HG03196 (cell line): ENCODE results near the gene PFN1.

Experiments used
- ATAC-seq: cut with Tn5 transposase; IDR thresholded peaks from one replicate; pipeline ENCODE4 v1.9.1; 2021; ENCODE audit not compliant: unreplicated experiment

The PFN1 gene

DNA sequence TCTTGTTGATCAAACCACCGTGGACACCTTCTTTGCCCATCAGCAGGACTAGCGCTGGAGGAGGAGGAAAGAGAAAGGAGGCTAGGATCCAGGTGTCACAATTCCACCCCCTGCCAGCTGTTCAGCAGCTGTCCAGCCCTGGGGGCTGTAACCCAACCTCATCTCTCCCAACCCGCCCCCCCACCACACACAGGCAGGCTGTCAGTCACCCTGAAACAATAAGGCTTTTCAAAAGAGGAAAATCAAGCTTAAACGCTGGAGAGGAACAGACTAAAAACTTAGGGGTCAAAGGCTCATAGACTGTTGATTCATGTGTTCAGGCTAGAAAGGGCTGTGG, 2.4 kb downstream of the PFN1 start:
- no peak for ATAC-seq

DNA sequence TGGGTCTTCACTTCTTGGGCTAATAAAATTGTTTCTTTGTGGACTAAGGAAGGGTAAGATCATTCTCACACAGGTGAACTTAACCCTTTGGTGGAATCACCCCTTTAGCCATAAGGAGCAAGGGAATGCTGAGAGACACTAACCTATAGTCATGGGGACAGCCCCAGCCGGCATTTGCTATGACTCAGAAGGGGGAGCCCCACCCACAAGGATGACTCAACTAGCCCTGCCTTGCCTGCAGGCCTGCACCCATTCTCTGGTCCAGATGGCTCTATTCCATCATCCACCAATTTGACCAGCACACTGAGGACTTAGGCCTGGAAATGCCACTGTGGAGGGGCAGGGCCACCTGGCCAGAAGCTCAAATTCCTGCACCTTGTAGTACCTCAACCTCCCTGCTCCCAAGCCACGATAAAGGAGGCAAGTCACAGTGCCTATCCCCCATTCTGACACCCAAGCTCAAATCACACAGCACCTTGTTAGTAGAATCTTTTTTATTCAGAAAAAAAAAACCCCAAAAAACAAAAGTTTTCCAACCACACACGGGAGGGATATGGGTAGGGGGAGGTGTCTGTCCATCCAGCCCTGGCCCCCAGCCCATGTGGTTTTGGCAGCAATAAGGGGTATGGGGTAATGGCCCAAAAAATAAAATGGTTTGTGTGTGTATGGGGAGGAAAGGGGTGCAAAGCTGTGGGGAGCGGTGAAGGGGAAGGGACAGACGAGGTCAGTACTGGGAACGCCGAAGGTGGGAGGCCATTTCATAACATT, 3.0 kb downstream of the PFN1 start:
- peak; percentile 21 for ATAC-seq

DNA sequence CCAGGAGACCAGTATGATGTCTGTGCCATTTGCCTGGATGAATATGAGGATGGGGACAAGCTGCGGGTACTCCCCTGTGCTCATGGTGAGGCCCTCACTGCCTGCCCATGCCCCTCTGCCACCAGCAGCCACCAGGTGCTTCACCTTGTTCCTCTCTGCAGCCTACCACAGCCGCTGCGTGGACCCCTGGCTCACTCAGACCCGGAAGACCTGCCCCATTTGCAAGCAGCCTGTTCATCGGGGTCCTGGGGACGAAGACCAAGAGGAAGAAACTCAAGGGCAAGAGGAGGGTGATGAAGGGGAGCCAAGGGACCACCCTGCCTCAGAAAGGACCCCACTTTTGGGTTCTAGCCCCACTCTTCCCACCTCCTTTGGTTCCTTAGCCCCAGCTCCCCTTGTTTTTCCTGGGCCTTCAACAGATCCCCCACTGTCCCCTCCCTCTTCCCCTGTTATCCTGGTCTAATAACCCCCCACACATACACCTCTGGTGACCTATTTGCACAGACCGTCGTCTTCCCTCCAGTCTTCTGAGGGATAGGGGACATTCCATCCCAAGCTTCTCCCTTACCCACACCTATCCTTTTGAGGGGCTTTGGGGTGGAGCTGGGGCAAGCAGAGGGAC, 3.7 kb downstream of the PFN1 start:
- ATAC-seq, result no peak

DNA sequence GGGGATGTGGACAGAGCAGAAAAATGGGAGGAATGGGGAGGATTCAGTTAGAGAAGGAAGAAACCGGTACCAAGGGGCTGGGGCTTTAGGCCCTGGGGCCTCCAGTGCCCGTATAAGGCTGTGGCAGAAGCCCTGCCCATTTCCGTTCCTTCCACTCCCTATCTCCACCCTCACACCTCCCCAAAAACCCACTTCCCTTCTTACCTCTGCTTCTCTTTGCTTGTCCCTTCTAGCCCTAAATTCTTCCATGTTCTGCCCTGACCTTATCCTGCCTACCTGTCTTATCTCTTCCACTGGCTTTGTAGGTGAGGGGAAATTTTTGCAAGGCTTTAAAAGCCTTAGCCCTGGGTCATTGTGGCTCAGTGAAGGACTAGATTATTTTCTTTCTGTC, 4.2 kb downstream of the PFN1 start:
- ATAC-seq, result no peak

DNA sequence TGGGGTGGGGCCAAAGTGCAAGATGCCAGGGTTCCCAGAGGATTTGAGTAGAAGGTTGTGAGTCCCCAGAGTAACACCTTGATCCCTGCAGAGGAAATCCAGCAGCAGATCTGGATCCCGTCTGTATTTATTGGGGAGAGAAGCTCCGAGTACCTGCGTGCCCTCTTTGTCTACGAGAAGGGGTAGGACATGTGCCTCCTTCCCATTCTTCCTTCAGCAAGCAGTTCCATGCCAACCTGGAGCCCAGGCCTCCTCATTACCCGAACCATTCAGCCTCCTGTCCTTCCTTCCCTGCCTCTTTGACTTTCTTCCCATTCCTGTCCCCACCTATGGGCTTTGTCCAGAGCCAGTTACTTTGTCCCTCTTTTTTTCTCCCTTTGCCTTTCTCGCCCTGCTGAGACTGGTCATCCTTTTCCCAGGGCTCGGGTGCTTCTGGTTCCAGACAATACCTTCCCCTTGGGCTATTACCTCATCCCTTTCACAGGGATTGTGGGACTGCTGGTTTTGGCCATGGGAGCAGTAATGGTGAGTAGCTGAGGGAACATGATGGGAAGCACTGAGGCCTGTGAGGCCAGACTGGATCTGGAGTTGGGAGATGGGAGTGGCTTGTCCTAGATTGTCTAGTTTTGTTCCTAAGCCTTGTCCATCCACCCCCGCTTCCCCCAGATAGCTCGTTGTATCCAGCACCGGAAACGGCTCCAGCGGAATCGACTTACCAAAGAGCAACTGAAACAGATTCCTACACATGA, 5.4 kb downstream of the PFN1 start:
- no peak for ATAC-seq

DNA sequence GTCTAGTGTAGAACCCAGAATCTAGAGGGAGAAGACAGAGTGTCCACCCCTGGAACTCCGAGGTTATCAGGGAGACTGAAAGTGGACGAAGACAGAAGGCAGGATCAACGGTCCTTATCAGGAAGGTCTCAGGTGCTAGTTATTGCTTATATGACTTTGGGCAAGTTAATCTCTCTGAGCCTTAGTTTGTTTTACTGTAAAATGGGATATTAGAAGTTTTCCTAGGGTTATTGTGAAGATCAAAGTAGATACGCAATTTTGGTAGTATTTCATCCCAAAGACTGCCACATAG, 7.1 kb downstream of the PFN1 start:
- ATAC-seq, result no peak

DNA sequence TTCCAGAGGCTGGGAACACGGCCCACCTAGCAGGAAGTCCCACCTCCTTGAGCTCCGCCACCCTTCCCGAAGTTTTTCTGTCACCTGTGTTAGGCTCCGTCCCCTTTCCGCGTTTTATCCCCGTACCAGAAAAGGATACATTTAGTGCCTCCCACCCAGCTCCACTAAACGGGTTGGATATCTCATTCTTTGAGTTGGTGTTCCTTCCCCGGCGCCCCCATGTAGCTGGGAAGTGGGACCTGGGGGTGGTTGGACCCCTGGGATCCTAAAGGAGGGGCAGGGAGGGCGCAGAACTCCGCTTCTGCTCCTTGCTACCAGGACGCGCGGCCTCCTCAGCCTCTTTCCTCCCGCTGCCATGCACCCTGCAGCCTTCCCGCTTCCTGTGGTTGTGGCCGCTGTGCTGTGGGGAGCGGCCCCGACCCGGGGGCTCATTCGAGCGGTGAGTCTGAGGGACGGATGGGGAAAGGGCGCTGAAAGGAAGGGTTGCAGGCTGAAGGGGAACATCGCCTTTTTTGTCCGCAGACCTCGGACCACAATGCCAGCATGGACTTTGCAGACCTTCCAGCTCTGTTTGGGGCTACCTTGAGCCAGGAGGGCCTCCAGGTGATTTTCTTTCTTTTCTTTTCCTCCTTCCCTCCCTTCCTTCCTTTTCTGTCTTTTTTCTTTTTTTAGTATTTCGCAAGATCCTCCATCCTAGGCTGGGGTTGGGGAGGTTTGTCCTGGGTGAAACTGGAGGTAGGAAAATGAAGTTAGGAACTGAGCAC, 7.6 kb downstream of the PFN1 start:
- ATAC-seq, result no peak

DNA sequence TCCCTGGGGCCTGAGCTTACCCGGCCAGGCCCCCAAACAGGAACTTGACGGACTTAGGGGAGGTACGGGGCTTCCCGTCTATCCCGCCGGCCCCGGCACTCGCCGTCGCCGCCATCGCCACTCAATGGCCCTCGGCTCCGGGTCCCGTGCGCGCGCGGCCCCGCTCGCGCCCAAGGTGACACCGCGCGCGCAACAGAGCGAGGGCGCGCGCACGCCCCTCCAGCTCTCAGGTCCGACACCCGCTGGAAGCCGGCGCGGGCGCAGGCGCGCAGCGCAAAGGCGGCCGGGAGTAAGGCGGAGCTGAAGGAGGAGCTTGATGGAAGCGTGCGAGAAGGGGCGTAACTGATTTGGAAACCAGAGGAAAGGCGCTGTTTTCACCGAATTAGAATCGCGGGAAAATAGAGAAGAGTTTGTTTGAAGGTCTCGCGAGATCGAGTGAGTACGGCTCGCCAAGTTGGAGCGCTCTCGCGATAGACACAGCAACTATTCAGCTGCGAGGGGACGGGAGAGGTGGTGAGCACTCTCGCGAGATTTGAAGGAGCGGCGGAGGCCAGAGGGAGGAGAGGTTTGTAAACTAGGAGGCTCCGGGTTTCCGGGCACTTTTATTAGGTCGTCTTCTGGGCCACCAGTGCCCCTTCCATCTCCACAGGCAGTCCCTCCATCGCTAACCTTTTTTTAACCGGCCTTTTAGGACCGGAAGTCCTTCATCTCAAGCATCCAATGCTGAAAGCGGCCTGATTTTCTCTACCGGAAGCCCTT, 8.4 kb downstream of the PFN1 start, which contains the start of the genes RNF167 and SLC25A11:
RNF167 (plus strand) TSS at position 473 of the 759 bp plus-strand sequence. CDS start 642 bp downstream, outside the sequence.
SLC25A11 (minus strand) TSS at position 251 of the 759 bp plus-strand sequence; CDS start at position 115, 136 bp downstream.
- ATAC-seq, result peak; percentile 72

DNA sequence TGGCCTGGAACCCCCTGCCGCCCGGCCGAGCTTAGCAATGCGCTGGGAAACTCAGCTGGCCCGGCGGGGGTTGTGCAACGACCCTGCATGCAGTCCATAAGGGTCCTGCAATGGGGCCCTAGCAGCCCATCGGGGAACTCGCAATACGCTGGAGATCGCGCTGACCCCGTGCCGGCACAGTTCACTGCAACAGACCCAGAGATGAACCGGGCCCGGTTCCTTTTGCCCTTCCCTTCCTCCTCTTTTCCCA, 8.9 kb downstream of the PFN1 start:
- peak; percentile 6 for ATAC-seq

DNA sequence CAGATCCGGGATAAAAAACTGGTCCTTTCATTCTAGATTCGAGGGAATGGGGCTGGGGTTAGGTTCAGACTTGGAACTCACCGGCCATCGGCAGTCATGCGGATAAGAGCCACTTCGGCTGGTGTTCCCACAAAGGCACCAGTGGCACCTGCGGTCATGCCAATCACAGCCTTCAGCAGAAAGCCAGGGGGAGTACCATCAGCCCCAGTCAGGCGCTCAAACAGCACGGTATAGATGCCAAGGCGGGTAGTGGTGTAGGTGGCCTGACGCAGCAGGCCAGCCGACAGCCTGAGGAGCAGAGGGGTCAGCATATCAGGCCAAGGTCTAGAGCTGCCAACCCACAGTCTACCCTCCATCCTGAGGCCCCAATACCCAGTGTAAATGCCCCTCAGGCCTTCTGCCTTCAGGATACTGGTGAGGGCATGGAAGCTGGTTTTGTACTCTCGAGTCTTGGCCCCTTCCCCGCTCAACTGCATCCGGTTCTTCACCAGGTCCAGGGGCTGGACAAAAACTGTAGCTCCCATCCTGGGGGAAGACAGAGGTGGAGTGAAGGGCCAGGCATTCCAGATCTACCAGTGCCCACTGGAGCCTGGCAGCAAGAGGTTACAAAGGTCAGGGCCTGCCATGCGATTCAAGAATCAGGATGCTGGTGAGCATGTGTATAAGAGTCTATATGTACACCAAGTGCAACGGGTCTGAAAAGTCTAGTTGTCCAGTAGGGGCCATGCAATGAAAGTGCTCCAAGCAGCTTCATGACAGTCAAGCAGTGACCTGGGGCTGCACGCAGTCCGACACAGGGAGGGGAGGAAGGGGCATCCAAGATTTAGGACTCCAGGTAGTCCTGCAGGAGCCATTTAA, 9.4 kb downstream of the PFN1 start:
- ATAC-seq, result no peak

DNA sequence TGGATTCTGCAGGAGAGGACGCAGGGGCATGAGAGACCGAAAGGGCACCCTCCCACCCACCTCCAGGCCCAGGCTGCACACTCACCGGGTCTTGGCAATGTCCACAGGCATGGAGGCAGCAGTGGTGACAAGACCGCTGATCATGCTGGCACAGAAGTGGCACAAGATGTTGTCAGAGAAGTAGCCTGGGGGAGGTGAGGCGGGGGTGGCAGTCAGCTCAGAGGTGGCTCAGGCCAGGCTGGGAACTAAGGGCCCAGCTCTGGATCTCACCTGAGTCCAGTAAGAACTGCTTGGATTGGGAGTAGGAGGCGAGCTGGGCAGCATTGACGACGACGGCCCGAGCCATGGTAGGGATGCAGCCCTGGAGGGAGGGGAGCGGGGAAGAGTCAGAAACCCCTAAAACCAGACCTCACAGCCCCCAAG, 10.2 kb downstream of the PFN1 start:
- ATAC-seq, result no peak

DNA sequence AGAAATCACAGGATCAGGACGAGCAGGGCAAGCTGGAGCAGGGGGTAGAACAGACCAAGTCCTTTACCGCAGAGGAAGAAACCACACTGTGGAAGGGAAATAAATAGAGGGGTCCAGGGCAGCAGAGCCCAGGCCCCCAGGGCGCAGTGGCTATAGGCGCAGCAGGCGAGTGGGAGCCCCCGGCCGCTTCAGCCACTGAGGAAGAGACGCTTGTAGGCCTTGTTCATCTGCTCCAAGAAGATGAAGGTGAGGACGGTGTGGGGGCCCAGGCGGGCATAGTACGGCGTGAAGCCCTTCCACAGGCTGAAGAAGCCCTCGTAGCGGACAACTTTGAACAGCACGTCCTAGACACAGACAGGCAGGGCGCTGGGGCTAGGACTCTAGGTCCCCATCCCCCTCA, 10.8 kb downstream of the PFN1 start:
- ATAC-seq, result no peak

DNA sequence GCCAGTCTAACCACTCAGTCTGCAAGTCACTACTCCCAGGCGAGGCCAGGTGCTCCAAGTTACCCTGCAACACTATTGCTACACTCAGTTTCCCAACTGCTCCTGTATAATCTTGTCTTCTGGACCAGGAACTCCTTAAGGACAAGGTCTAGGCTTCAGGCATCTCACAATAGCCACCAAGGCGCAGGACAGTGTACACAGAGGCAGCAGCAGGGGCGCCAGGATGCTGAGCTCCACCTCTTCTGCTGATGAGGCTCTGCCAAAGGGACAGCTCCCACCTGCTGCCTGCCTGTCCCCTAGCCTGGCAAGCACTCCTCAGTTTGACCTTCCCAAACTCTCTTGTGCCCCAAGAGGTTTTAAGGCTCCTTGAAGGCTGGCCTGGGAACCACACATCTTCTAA, 11.9 kb downstream of the PFN1 start:
- ATAC-seq, result no peak

DNA sequence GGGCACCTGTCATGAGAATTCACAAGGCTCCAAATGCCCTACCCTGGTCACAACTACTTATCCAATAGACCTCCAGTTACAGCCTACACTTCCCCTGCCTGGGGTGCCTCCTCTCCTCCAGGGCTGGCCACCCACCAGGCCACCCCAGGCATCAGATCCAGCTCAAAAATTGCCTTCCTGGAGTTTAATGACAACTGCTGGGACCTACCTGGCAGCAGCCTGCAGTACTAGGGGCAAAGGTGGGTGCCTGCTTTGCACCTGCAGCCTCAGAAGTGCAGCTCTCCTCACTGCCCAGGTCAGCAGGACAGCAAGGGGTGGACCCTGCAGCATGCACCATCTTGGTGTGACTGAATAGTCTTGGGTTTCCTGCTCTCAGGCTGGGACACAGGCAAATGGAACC, 12.7 kb downstream of the PFN1 start:
- no peak for ATAC-seq

DNA sequence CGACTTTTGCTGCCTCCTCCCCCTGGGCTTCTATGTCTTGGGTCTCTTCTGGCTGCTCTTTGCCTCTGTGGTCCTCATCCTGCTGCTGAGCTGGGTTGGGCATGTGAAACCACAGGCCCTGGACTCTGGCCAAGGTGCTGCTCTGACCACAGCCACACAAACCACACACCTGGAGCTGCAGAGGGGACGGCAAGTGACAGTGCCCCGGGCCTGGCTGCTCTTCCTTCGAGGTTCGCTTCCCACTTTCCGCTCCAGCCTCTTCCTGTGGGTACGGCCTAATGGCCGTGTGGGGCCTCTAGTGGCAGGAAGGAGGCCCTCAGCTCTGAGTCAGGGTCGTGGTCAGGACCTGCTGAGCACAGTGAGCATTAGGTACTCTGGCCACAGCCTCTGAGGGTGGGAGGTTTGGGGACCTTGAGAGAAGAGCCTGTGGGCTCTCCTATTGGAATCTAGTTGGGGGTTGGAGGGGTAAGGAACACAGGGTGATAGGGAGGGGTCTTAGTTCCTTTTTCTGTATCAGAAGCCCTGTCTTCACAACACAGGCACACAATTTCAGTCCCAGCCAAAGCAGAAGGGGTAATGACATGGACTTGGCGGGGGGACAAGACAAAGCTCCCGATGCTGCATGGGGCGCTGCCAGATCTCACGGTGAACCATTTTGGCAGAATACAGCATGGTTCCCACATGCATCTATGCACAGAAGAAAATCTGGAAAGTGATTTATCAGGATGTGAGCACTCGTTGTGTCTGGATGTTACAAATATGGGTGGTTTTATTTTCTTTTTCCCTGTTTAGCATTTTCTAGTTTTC, 14.0 kb downstream of the PFN1 start:
- no peak for ATAC-seq

DNA sequence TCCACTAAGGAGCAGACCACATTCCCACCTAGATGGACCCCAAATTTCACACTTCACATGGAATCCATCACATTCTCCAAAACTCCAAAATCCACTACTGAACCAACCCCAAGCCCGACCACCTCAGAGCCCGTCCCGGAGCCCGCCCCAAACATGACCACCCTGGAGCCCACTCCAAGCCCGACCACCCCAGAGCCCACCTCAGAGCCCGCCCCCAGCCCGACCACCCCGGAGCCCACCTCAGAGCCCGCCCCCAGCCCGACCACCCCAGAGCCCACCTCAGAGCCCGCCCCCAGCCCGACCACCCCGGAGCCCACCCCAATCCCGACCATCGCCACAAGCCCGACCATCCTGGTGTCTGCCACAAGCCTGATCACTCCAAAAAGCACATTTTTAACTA, 14.7 kb downstream of the PFN1 start:
- ATAC-seq, result no peak

DNA sequence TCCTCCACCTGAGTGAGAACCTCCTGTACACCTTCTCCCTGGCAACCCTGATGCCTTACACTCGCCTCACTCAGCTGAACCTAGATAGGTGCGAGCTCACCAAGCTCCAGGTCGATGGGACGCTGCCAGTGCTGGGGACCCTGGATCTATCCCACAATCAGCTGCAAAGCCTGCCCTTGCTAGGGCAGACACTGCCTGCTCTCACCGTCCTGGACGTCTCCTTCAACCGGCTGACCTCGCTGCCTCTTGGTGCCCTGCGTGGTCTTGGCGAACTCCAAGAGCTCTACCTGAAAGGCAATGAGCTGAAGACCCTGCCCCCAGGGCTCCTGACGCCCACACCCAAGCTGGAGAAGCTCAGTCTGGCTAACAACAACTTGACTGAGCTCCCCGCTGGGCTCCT, 15.6 kb downstream of the PFN1 start:
- ATAC-seq, result no peak

DNA sequence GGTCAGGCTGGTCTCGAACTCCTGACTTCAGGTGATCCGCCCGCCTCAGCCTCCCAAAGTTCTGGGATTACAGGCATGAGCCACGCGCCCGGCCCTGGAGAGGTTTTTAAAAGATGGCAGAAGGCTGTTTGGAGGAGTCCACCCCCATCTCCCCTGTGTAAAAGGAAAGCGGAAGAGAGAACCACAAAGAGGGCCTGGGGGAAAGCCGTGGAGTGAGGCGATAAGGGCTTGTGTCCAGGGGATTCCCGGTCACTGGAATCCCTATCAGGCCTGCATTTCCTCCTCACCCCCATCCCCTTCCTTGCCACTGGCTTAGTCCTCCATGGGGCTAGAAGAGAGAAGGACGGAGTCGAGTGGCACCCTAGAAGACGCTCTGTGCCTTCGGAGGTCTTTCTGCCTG, 16.4 kb downstream of the PFN1 start, which contains the start of gene GP1BA:
GP1BA (plus strand) TSS at position 315 of the 400 bp plus-strand sequence. CDS start 328 bp downstream, outside the sequence.
- no peak for ATAC-seq

DNA sequence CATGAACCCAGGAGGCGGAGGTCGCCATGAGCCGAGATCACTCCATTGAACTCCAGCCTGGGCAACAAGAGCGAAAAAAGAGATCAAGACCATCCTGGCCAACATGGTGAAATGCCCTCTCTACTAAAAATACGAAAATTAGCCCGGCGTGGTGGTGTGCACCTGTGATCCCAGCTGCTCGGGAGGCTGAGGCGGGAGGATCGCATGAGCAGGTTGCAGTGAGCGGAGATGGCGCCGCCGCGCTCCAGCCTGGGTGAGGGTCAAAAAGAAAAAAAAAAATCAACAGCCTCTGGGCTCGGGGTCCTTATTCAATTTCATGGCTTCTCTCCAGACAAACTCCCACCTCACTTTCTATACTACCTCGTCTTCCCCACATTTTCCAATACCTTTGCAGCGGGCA, 19.4 kb downstream of the PFN1 start:
- no peak for ATAC-seq
